GM13977 (cell line): ENCODE data around the gene FPR3.
A peak's percentile ranks its signal among the peaks of the same experiment; 100 is the strongest.
"Not testable (repeated sequence)": the region's sequence is repeated elsewhere in the genome, so short reads cannot be mapped to it uniquely, and the experiment has no call there.

ENCODE experiments used
- DNase-seq: peaks from one replicate; pipeline ENCODE4 v3.0.0; 2012; ENCODE audit warnings: low spot score
- CTCF ChIP-seq: IDR thresholded peaks from 2 replicates; pipeline ENCODE4 v1.5.1; 2012; ENCODE audit warnings: mild to moderate bottlenecking, control low read depth; ENCODE audit not compliant: insufficient read depth; ENCODE audit errors: extremely low read depth, missing control alignments
- in situ Hi-C: fragments of 300-500 bp; cut with MboI; formaldehyde crosslinking; loops from one replicate; pipeline ENCODE4 v1.12.0; 2022; ENCODE audit warnings: low sequenced_read_pairs, low pct_unique_long_range_greater_than_20kb, mixed read lengths, inconsistent platforms; ENCODE audit not compliant: unreplicated experiment

Gene FPR3

GRCh38 chr19:51771376-51772130 is 23.4 kb upstream of the FPR3 start:
- in situ Hi-C loops, result no loop called here
- TF ChIP-seq CTCF, result no peak
- DNase-seq, result peak; percentile 46

- in situ Hi-C loops, result no loop called here
- TF ChIP-seq CTCF, result no peak
- no peak for DNase-seq
These were observed 22.0 kb upstream of the FPR3 start for GRCh38 chr19:51772977-51773376.

GRCh38 chr19:51776561-51776960 is 18.4 kb upstream of the FPR3 start:
- in situ Hi-C loops, DNase-seq: not testable (repeated sequence)

- TF ChIP-seq CTCF, result peak; percentile 75
- in situ Hi-C loops, result no loop called here
- peak; percentile 53 for DNase-seq
These were observed 17.1 kb upstream of the FPR3 start for GRCh38 chr19:51777570-51778462.

- no peak for DNase-seq
- in situ Hi-C loops, result no loop called here
- TF ChIP-seq CTCF, result no peak
These were observed 15.8 kb upstream of the FPR3 start for GRCh38 chr19:51779181-51779580.

GRCh38 chr19:51779703-51780102 is 15.3 kb upstream of the FPR3 start:
- no peak for DNase-seq
- no peak for TF ChIP-seq CTCF
- in situ Hi-C loops, result no loop called here

GRCh38 chr19:51780270-51780669 is 14.7 kb upstream of the FPR3 start:
- DNase-seq, result no peak
- in situ Hi-C loops, result no loop called here
- no peak for TF ChIP-seq CTCF
